BJ (cell line): ENCODE measurements around the gene ECD. TPM values are rescaled to one million over a fixed set of nuclear protein-coding genes. Genes with fewer than 3 reads are reported as not detected.

Experiments used
- CTCF ChIA-PET: fragments of 350-600 bp; formaldehyde crosslinking; extraction: SDS; loops from one replicate; lab custom pipeline; 2021; ENCODE audit warnings: antibody characterized with exemption, inconsistent platforms; lab: Yijun Ruan, JAX
- POLR2A ChIA-PET: fragments of 300-600 bp; sonication (Branson Sonifier 250); formaldehyde crosslinking; extraction: SDS; loops from one replicate; lab custom pipeline; 2021; ENCODE audit warnings: antibody characterized with exemption; lab: Charles Lee
- DNase-seq: peaks from one replicate; pipeline ENCODE4 v3.0.0-alpha.2; 2011; ENCODE audit warnings: low read depth
- H3K27me3 ChIP-seq: 2 replicates; pipeline ENCODE4 v1.6.0; 2011; ENCODE audit warnings: low read length; ENCODE audit not compliant: control insufficient read depth, insufficient read depth
- H3K36me3 ChIP-seq: 2 replicates; pipeline ENCODE4 v1.5.1; 2011; ENCODE audit warnings: low read length; ENCODE audit not compliant: control insufficient read depth, insufficient read depth
- H3K4me3 ChIP-seq: 2 replicates; pipeline ENCODE4 v1.5.1; 2011; ENCODE audit warnings: low read depth, mild to moderate bottlenecking, control low read depth, low read length
- polyA plus RNA-seq: library from polyadenylated mRNA; depleted of rRNA; stranded (reverse); fragments of >200 nt; gene quantifications from 2 replicates; pipeline ENCODE4 v1.2.3, GENCODE V29; 2011
- TF ChIP-seq, protein P1 (sequence below): IDR thresholded peaks from 2 replicates; pipeline ENCODE4 v1.5.1; 2011; ENCODE audit warnings: low read depth, mild to moderate bottlenecking, control low read depth, inconsistent platforms, low read length, moderate library complexity; ENCODE audit not compliant: insufficient read depth

Gene ECD
- polyA plus RNA-seq, 1 experiment, result 25.4 TPM

DNA sequence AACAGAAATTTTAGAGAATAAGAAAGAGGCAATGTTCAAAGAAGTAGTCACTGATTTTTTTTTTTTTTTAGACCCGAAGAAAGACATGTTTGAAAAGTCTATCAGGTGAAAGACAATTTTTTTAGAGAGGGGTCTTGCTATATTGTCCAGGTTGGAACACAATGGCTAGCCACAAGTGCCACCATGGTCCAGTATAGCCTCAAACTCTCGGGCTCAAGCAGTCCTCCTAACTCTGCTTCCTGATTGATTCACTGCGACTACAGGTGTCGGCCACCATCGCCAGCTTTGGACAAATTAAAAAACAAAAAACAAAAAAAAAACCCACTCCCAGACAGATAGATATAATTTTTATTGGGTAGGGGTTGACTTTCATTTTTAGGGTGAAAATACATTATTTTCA lies 22.4 kb upstream of the ECD start:
- ChIA-PET POLR2A (no interaction called here), CTCF (interaction anchor here (1.0 kb wide), 1 partner anchor 32 kb away, joined by 3 read pairs; no protein-coding TSS in a partner anchor)
- no peaks in the 10 kb centered on the region for H3K36me3 ChIP-seq
- TF ChIP-seq, protein P1, sequence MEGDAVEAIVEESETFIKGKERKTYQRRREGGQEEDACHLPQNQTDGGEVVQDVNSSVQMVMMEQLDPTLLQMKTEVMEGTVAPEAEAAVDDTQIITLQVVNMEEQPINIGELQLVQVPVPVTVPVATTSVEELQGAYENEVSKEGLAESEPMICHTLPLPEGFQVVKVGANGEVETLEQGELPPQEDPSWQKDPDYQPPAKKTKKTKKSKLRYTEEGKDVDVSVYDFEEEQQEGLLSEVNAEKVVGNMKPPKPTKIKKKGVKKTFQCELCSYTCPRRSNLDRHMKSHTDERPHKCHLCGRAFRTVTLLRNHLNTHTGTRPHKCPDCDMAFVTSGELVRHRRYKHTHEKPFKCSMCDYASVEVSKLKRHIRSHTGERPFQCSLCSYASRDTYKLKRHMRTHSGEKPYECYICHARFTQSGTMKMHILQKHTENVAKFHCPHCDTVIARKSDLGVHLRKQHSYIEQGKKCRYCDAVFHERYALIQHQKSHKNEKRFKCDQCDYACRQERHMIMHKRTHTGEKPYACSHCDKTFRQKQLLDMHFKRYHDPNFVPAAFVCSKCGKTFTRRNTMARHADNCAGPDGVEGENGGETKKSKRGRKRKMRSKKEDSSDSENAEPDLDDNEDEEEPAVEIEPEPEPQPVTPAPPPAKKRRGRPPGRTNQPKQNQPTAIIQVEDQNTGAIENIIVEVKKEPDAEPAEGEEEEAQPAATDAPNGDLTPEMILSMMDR, result no peak
- H3K27me3 ChIP-seq, result no peaks in the 10 kb centered on the region
- H3K4me3 ChIP-seq, result no peak overlapping the region
- DNase-seq, result no peak

DNA sequence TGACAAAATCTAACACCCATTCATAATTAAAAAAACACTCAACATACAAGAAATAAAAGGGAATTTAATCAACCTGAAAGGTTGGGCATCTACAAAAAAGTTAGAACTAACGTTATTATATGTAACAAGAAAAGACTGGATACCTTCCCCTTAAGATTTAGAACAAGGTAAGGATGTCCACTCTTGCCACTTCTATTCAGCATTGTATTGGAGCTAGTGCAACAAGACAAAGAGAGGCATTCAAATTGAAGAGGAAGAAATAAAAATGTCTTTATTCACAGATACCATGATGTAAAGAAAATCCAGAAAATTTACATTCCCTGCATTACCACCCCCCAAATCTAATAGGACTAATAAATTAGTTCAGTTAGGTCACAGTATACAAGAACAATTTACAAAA lies 18.5 kb upstream of the ECD start:
- TF ChIP-seq, protein P1, result no peak

DNA sequence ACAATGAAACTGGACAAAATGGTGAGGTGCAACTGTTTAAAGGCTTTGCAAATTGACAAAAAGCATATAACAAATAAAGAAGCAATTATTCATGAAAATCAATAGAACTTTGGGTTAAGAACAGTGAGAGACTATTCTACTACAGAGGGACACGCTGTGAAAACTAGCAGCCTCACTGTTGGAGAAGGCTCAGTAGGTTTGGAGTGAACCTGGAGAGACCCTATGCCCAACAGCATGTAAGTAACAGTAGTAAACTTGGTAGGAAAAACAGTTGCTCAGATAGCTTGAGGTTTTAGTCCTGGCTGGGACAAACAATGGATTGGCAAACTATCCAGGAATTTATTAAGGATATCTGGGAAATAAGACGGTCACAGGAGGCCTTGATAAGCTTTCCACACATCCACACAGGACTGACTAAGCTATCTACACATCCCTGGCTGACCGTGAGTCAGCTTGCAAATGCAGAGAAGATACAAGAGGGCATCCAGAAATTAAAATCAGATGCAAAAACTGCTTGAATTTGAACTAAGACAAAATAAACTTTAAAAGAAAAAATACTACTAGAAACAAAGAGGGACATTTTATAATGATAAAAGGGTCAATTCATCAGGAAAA lies 16.0 kb upstream of the ECD start:
- no peak for DNase-seq
- TF ChIP-seq, protein P1, result no peak
- Histone ChIP-seq H3K36me3 (peaks cover 2% of the 10 kb centered on the region; the same call in 1 of the 2 replicates), H3K27me3 (no peaks in the 10 kb centered on the region), H3K4me3 (no peak overlapping the region)
- CTCF ChIA-PET, result no interaction called here
- POLR2A ChIA-PET, result interaction anchor here (0.6 kb wide), 1 partner anchor 9 kb away, joined by 3 read pairs; no protein-coding TSS in a partner anchor

More for the DNA sequence above, 18.5 kb upstream of the ECD start:
- Histone ChIP-seq H3K36me3 (no peaks in the 10 kb centered on the region; the same call in 1 of the 2 replicates), H3K4me3 (no peak overlapping the region), H3K27me3 (no peaks in the 10 kb centered on the region)
- DNase-seq, result no peak
- ChIA-PET POLR2A (no interaction called here), CTCF (no interaction called here)

DNA sequence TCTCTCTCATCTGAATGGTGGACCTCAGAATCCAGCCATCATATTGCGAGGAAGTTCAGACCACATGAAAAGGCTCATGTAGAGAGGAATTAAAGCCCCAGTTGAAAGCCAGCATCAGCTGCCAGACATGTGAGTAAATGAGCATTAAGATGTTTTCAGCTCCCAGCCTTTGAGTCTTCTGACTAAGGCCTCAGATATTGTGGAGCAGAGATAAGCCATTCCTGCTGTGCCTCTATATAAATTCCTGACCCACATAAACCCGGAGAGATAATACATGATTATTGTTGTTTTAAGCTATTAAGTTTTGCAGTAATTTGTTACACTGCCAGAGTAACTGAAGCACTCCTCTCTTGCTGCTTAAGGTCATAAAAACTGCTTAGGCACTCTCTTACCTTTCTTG lies 14.8 kb upstream of the ECD start:
- TF ChIP-seq, protein P1, result no peak
- Histone ChIP-seq H3K4me3 (no peak overlapping the region), H3K27me3 (no peaks in the 10 kb centered on the region), H3K36me3 (peaks cover 2% of the 10 kb centered on the region; the same call in 1 of the 2 replicates)
- no peak for DNase-seq
- CTCF ChIA-PET, result interaction anchor here (0.8 kb wide), 1 partner anchor 10 kb away, joined by 4 read pairs; no protein-coding TSS in a partner anchor
- POLR2A ChIA-PET, result no interaction called here

DNA sequence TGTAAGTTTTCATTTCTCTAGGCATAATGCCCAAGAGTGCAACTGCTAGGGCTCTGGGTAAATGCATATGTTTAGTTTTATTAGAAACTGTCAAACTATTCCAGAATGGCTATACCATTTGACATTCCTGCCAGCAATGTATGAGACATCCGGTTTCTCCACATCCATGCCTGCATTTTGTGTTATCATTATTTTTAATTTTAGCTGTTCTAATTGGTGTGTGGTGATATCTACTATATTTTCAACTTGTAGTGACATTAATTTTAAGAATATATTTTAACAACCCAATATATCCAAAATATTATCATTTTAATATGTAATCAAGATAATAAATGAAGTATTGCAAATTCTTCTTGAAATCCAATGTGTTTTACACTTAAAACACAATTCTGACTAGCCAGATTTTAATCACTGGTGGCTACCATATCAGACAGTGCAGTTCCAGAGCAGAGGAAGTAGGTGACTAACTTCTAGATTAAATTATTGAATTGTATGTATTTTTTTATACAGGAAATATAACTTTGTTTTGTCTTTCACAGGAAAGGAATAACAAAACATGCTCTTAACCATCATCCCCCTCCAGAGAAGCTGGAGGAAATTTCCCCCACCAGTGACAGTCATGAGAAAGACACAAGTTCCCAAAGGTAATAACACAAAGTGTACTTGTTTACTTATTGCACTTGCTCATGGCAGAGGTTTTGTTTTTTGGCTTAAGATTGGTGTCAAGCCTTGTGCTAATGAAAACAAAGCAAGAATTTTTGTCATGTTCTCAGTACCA lies 6.5 kb upstream of the ECD start:
- TF ChIP-seq, protein P1, result no peak
- ChIA-PET CTCF (interaction anchor here (1.4 kb wide), 1 partner anchor 42 kb away, joined by 3 read pairs; no protein-coding TSS in a partner anchor), POLR2A (interaction anchor here (0.6 kb wide), 1 partner anchor 9 kb away, joined by 3 read pairs; no protein-coding TSS in a partner anchor)
- no peak for DNase-seq
- H3K36me3 ChIP-seq, result peaks cover 4% of the 10 kb centered on the region
- no peaks in the 10 kb centered on the region for H3K27me3 ChIP-seq
- no peak overlapping the region for H3K4me3 ChIP-seq
